Left forelimb (tissue), 1 donor: ENCODE results near the gene BMPR1A.
A peak's percentile ranks its signal among the peaks of the same experiment; 100 is the strongest.
"Not testable (repeated sequence)": the region's sequence is repeated elsewhere in the genome, so short reads cannot be mapped to it uniquely, and the experiment has no call there.

ENCODE experiments used
- DNase-seq: peaks from one replicate; pipeline ENCODE4 v3.0.0-alpha.2; 2018; ENCODE audit warnings: low spot score

BMPR1A gene

DNA sequence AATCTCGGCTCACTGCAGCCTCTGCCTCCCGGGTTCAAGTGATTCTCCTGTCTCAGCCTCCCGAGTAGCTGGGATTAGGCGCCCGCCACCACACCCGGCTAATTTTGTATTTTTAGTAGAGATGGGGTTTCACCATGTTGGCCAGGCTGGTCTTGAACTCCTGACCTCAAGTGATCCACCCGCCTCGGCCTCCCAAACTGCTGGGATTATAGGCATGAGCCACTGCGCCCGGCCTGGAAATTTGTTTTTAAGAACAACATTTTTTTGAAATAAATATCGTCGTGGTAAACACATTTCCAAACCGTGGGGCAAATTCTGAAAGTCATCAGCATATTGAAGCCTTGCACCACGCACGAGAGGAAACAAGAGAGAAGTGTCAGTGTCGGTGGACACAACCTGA lies 183.7 kb downstream of the BMPR1A start:
- not testable (repeated sequence) for DNase-seq

DNA sequence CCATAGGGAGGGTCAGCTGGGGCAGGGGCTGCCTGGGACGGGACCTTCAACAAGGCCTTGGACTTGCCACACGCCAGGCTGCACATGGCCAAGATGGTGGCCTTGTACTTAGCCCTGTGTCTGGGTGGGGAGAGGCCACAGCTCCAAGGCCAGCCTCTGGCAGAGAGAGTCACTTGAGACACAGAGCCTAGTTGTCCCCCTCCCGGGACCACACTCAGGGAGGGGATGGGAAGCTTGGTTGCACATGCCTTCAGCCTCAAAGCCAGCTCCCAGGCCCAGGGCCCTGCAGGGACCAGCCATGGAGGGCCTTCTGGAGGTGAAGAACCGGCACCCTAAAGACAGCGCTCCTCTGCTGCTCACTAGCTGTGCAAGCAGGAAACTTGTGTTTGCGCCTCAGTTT lies 184.3 kb downstream of the BMPR1A start:
- DNase-seq: no peak

DNA sequence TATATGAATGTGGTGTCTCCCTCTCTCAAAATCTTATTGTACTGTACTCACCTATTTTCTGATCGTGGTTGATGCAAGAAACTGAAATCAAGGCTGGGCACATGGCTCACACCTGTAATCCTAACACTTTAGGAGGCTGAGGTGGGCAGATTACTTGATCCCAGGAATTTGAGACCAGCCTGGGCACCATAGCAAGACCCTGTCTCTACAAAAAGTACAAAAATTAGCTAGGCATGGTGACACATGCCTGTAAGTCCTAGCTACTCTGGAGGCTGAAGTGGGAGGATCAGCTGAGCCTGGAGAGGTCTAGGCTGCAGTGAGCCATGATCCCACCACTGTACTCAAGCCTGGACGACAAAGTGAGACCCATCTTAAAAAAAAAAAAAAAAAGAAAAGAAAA lies 185.0 kb downstream of the BMPR1A start:
- DNase-seq: no peak

DNA sequence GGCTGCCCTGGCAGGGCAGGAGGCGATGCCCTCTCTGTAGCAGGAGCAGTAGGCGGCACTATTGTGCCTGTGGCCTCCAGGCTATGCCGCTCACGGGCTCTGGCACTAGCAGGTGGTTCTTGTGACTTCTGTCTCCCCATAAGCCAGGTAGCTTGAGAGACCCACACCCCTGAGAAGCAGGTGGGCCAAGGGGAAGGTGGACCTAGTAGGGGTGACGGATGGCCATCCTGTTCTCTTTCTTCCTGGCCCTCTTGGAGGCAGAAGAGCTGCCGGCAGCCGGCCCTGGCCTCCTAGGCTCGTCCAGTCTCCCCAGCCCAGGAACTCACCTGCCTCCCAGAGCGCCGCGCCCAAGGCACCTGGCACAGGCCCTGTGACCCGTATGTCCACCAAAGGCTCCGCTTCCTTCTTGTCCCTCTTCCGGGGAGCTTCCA lies 185.6 kb downstream of the BMPR1A start:
- no peak for DNase-seq

DNA sequence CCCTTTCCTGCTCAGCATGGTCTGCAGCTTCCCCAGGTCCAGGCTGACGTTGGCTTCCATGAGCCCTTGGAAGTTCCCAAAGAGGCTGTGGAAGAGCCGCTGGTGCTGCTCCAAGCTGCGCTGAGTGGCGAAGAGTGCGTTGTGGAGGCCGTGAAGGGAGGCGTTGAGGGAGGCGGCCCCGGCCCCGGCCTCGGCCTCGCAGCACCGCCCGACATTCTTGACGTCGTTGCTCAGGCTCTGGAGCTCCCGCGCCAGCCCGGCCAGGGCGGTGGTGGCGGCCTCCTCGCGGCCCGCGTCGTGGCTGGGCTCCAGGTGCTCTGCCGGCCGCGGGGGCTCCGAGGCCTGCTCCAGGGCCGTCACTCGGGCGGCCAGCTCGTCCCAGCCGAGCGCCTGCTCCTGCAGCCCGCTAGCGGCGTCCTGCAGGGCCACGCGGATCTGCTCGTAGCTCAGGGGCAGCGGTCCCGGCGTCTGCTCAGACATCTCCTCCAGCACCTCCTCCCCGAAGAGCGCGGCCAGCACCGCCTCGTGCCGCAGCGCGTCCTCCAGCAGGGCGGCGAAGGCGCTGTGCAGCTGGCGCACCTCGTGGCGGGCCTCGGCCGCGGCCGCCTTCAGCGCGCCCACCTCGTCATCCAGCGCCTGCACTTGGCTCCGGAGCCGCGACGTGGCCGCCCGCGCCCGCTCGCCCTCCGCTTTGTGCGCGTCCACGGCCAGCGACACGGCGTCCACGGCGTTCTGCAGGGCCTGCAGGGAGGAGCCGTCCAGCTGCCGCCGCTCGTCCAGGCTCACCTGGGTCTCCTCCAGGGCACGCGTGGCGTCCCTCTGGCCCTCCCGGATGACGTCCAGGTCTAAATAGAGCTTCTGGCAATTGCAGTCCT lies 186.3 kb downstream of the BMPR1A start:
- no peak for DNase-seq

DNA sequence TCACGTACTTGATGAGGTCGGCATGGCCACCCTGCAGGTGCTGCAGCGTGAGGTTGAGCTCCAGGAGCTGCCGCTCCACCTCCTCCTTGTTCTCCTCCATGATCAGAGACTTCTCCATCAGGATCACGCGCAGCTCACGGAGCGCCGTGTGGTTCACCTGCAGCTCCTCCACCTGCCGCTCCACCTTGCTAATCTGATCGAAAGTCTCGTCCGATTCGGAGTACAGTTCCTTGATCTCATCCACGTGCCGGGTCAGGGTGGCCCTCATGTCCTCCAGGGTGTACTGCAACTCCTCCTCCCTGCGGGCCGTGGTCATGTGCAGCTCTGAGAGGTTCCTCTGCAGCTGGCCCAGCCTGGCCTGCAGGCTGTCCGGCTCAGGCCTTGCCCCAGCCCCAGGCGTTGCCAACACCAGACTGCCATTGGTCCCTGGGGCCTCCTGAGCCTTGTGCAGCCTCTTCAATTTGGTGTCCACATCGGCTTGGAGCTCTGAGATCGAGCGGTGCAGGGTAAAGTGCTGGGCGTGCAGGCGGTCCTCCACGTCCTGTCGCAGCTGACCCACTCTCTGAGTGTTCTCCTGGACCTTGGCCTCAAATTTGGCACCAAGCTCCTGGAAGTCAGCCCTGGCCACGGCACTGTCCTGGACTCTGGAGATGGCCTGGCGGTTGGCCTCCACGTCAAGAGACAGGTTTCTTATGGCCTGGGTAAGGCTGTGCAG lies 187.1 kb downstream of the BMPR1A start:
- no peak for DNase-seq

DNA sequence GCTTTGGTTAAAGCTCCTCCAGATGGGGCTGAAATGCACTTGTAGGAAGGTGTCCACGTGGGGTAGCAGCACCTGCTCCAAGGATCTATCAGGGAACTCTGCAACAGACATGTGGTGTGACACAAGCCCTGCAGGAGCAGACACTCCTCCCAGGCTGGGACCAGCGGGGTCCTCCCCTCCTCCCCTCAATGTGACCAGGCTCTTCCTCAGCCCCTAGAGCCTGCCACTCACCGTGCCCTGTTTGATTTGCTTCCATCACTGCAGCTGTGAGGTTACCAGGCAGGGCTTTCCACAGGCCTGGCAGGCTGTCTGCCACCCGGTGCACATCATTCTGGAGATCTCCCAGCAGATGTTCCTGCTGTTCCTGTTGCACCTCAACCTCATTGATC lies 187.6 kb downstream of the BMPR1A start:
- DNase-seq: no peak

DNA sequence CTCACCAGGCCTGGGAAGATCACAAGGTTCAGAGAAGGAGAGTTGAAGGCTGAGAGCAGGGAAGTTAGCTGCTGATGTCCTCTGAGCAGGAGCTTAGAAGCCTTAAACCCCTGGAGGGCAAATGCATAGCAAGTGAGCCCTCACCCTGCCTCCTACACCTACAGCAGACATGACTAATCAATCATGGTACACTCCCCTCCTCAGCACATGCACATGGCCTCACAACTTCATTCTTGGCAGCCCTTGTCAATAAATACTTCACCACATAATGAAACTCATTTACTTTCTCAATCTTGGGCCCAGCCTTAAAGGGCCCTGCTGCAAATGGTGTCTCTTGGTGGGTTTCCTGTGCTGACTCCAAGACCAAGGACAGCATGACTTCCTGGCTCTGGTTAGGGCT lies 188.1 kb downstream of the BMPR1A start:
- no peak for DNase-seq

DNA sequence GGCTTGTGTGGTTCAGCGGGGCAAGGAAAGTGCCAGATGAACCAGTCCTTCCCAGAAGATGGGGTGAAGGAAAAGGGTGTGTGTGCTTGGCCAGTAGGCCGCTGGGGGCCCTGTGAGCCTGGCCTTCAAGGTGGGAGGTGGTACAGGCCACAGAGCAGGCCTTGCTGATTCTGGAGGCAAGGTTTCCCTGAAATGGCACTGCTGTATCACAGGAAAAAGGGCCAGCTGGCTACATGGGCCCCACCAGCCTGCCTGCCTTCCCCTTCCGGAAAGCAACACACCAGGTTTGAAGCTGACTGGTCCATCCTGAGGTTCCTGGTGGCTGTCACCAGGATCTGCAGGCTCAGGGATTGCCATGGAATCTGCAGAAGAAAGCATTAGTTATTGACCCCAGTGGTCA lies 188.5 kb downstream of the BMPR1A start:
- DNase-seq: no peak

DNA sequence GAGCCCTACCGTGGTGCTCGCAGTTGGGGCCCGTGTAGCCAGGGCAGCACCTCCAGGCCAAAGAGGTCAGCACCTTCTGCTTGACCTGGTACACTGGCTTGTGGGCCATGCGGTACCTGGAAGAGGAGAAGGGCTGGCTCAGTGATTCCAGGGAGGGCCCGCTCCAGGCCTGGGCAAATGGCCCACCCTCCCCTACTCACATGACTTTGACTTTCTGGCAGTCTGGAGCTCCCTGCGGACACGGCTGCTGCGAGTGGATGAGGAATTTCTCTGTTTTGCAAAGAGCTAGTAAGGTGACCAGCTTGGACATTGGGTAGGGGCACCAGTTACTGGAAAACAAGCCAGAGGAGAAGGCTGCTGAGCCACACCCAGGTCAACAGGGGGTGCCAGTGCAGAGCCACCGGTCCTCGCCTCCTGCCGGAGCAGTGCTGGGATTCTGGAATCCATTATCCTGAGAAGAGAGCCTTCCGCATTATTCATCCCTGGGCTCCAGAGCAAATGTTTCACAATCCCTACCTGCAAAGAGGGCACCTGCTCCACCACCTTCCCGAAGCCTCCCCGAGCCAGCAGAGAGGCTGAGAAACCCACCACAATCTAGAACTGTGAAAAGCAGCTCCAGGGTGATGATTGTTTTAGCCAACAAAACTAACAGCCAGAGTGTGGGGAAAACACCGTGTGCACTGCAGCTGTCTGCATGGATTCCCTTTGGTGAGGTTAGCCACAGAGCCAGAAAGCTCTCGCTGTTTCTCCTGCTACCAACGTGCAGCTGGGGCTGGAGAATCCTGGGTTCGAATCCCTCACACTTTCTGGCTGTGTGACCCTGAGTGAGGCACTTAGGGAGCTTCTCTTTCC lies 189.2 kb downstream of the BMPR1A start:
- no peak for DNase-seq

DNA sequence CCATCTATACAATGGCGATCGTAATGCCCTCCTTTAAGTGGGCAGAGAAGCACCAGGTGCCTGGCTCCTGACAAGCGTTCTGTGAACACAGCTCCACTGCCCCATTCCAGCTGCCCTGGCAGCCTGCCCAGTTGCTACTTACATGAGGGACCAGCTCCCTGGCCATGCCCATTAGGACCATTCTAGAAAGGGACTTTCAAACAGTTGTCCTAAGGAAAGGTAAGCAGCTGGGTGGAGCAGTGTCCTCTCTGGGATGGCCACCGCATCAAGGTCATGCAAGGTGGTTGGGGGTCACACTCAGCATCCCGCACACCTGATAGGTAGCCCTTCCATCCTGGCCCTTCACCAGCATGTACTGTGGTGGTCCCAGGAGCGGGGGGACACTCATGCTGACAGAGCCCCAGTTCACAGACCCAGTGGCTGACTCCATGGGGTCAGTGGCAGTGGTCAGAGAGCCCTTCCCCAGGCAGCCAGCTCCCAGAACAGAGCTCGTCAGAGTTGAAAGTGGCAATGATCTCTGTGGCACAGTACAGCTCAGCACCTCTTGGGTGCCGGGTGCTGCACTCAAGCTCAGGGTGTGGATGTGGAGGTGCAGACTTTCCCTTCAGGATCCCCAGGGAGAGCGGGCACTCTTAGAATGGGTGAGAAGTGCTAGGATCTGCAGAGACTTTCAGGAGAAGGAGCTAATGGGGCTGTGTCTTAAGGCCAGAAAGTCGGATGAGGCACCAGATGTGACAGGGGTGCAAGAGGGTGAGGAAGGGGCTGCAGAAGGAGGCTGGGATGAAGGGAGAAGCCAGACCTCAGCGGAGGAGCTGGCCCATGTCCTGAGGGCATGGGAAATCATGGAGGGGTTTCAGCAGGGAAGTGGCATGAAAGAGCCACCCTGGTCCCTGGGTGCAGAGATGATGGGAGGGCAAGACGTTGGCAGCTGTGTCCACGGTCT lies 190.1 kb downstream of the BMPR1A start:
- DNase-seq: peak; percentile 59

DNA sequence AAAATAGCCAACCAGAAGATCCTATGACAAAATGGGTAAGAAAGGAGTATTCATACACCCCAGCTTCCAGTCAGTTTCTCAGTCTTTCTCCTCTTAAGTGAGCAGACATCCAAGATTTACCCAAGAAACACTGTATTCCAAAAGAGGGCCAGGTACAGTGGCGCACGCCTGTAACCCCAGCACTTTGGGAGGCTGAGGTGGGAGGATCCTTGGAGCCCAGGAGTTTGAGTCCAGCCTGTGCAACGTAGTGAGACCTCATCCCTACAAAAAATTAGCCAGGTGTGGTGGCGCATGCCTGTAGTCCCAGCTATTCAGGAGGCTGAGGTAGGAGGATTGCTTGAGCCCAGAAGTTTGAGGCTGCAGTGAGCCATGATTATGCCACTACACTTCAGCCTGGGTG lies 191.4 kb downstream of the BMPR1A start:
- DNase-seq: peak; percentile 50

DNA sequence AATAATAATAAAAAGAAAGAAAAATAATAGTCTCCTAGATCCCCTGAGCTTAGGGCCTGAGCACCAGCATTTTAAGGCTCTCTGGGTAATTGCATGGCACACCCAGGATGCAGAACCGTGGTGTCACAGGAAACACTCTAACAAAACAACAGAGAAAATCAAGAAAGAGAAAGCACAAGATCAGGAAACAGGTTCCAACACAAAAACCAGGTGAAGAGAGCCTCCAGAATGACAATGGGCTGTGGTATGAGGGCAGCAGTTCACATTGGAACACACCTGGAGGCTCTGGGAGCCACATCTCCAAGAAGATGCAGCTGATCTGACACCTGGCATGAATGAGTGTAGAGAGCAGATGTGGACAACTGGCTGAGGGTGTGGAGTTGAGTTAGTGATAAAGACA lies 193.9 kb downstream of the BMPR1A start:
- DNase-seq: peak; percentile 17

DNA sequence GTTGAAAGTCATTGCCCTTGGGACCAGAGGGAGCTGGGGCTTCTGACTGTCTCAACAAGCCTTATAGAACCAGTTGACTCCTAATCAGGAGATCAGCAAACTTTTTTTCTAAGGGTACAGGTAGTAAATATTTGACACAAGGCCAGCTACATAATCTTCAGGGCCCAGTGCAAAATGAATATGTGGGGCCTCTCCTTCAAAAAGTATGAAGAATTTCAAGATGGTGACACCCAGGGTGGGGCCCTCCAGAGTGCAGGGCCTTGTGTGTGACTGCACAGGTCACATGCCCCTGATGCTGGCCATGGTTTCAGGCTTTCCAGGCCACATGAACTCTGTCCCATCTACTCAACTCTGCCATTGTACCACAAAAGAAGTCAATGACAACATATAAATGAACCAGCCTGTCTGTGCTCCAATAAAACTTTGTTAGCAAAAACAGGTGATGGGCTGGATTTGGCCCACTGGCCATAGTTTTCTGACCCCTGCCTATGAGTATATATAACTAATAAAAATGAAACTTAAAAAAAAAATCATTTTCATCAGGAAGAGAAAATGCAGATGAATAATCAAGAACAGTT lies 194.9 kb downstream of the BMPR1A start:
- DNase-seq: peak; percentile 14

DNA sequence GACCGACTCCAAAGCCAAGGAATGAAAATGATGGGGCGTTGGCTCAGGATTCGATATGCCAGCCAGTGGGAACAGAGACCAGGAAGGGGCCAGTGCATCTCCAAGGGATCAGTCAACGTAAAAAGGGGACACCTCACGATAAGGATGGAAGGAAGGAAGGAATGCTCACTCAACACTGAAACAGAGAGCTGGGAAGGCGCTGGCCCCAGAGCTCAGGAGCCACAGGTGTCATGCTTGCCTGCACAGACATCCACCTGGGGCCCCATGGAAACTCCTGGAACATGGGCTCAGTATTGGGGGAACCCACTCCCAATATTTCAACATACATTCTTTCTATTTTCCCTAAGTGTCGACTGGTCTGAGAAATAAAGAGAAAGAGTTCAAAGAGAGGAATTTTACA lies 195.7 kb downstream of the BMPR1A start:
- peak; percentile 45 for DNase-seq

DNA sequence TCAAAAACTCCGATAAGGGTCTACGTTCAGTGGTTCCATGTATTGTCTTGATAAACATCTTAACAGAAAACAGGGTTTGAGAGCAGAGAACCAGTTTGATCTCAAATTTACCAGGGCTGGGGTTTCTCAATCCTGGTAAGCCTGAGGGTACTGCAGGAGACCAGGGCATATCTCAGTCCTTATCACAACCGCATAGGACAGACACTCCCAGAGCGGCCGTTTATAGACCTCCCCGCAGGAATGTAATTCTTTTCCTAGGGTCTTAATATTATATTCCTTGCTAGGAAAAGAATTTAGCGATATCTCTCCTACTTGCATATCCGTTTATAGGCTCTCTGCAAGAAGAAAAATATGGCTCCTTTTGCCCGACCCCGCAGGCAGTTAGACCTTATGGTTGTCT lies 196.3 kb downstream of the BMPR1A start:
- not testable (repeated sequence) for DNase-seq

DNA sequence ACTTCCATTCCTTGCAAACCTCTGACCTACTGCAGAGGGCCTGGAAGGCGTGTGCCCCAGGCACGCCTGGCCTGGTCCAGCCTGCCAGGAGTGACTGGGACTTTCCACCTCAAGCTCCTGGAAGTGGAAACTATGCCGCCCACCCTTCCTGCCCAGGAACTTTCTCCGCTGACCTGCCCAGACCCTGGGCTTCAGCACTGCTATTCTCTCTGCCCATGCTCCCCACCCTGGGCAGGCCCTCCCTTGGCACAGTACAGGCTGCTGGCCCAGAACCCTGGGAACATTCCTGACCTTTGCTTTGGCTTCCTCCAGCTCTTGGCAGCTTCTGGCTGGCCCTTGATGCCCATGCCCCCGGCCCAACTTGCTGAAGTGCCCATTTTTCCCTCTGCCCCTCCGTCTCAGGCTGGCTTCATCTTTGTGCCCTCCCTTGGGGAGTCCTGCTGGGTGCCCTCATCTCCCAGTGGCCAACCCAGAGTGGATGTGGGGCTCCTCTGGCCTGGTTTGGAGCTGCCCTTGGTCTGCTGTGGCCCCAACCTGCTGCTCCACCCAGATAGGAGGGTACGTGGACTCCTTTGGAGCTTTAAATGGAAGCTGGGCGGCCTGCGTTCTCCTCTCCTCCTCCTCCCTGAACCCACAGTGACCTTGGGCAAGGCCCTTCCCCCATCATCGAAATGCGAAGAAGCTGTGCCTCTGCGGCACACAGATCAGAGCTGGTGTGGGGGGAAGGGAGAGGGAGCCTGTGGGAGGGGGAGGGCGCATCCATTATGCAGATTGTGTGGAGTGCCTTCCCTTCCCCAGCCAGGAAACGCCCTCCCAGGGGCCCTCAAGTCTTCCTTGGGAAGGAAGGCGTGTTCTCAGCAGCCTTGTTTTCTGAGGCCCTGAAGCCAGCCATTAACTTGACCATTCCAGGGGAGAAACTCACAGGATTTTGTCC lies 197.6 kb downstream of the BMPR1A start:
- DNase-seq: no peak

DNA sequence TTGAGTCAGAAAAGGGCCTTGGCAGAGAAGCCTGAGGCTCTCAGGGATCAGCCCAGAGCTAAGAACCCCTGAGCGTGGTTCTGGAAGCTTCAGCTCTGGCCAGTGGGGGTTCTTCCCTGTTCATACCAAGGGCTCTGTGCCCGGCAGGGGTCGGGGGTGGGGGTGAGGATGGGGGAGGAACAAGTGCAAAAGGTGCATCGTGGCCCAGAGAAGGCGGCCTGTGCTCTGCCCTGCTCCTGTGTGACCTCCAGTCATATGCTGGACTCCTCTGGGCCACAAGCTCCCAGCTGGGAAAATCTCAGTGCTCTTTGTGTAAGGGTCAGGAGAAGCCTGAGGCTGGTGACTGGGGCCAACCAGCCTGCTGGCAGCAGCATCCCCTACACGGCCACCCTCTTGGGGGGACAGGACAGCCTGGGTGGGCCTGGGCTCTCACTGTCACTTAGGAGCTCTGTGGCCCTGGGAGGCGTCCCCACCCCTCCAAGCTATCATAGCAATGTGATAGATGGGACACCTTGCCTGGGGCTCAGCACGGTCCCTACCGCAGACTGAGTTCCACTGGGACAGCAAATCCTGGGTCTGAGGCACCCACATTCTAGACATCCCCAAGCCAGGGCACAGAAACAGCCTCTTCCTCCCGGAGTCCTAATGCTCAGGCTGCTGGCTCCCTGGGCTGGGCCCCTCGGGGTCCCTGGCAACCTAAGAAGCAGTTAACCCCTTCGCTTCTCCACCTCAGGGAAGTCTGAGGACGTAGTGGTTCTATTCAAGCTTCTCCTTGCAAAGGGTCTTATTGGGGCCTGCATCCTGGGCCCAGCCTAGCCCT lies 198.5 kb downstream of the BMPR1A start:
- no peak for DNase-seq
